SK-N-SH treated with all-trans-retinoic acid at 6 μM for 48 hours (cell line): ENCODE data around the gene COBLL1.

Experiments
- ATAC-seq: fragments of 200-7000 bp; cut with Tn5 transposase; 3 replicates; pipeline ENCODE4 v1.9.1; 2020; ENCODE audit warnings: mild to moderate bottlenecking, moderate library complexity
- ARNTL ChIP-seq: fragments of 450-650 bp; formaldehyde crosslinking; IDR thresholded peaks from 2 replicates; pipeline ENCODE4 v1.5.0; 2020; ENCODE audit warnings: low read depth, mild to moderate bottlenecking, moderate library complexity, borderline replicate concordance
- BACH2 ChIP-seq: fragments of 250-450 bp; sonication (Bioruptor Pico); IDR thresholded peaks from 2 replicates; pipeline ENCODE4 v1.9.0; 2021; ENCODE audit warnings: mild to moderate bottlenecking, borderline replicate concordance
- CSDC2 ChIP-seq: fragments of 250-450 bp; sonication (Bioruptor Pico); IDR thresholded peaks from 2 replicates; pipeline ENCODE4 v1.5.0; 2020; ENCODE audit warnings: mild to moderate bottlenecking, moderate library complexity
- ESRRG ChIP-seq: fragments of 250-450 bp; sonication (Bioruptor Pico); IDR thresholded peaks from 2 replicates; pipeline ENCODE4 v1.6.1; 2021; ENCODE audit warnings: mild to moderate bottlenecking
- GLIS3 ChIP-seq: fragments of 250-450 bp; sonication (Bioruptor Pico); IDR thresholded peaks from 2 replicates; pipeline ENCODE4 v1.5.0; 2020; ENCODE audit warnings: mild to moderate bottlenecking, moderate library complexity
- ISL1 ChIP-seq: fragments of 250-450 bp; sonication (Bioruptor Pico); IDR thresholded peaks from 2 replicates; pipeline ENCODE4 v2.1.2; 2022; ENCODE audit warnings: mild to moderate bottlenecking, moderate library complexity
- OSR1 ChIP-seq: fragments of 250-450 bp; sonication (Bioruptor Pico); IDR thresholded peaks from 2 replicates; pipeline ENCODE4 v1.8.0; 2022; ENCODE audit warnings: moderate library complexity, mild to moderate bottlenecking, inconsistent platforms
- PPARA ChIP-seq: fragments of 250-450 bp; sonication (Bioruptor Pico); IDR thresholded peaks from 2 replicates; pipeline ENCODE4 v1.5.0; 2020; ENCODE audit warnings: mild to moderate bottlenecking, borderline replicate concordance
- SNAI2 ChIP-seq: fragments of 250-450 bp; sonication (Bioruptor Pico); IDR thresholded peaks from 2 replicates; pipeline ENCODE4 v1.5.0; 2020; ENCODE audit warnings: mild to moderate bottlenecking, moderate library complexity
- TCF4 ChIP-seq: fragments of 250-450 bp; sonication (Bioruptor Pico); IDR thresholded peaks from 2 replicates; pipeline ENCODE4 v1.8.0; 2021; ENCODE audit warnings: mild to moderate bottlenecking, moderate library complexity, borderline replicate concordance
- TOX ChIP-seq: fragments of 250-450 bp; sonication (Bioruptor Pico); IDR thresholded peaks from 2 replicates; pipeline ENCODE4 v1.8.0; 2021; ENCODE audit warnings: mild to moderate bottlenecking, moderate library complexity, borderline replicate concordance
- ZC3H10 ChIP-seq: fragments of 250-450 bp; sonication (Bioruptor Pico); IDR thresholded peaks from 2 replicates; pipeline ENCODE4 v1.5.1; 2021; ENCODE audit warnings: mild to moderate bottlenecking, moderate library complexity
- ZFP3 ChIP-seq: fragments of 250-450 bp; sonication (Bioruptor Pico); IDR thresholded peaks from 2 replicates; pipeline ENCODE4 v1.5.0; 2020; ENCODE audit warnings: mild to moderate bottlenecking, moderate library complexity
- ZFP30 ChIP-seq: fragments of 450-650 bp; formaldehyde crosslinking; IDR thresholded peaks from 2 replicates; pipeline ENCODE4 v1.5.0; 2022; ENCODE audit warnings: mild to moderate bottlenecking, moderate library complexity
- ZNF565 ChIP-seq: fragments of 450-650 bp; formaldehyde crosslinking; conservative IDR thresholded peaks from 2 replicates; pipeline ENCODE4 v1.5.0; 2020; ENCODE audit warnings: low read depth, mild to moderate bottlenecking, moderate library complexity
- ZNF70 ChIP-seq: fragments of 450-650 bp; formaldehyde crosslinking; IDR thresholded peaks from 2 replicates; pipeline ENCODE4 v1.5.0; 2020; ENCODE audit warnings: mild to moderate bottlenecking, moderate library complexity
- ZNF8 ChIP-seq: fragments of 450-650 bp; formaldehyde crosslinking; IDR thresholded peaks from 2 replicates; pipeline ENCODE4 v1.5.0; 2020; ENCODE audit warnings: mild to moderate bottlenecking, moderate library complexity
- TF ChIP-seq, protein P1 (sequence below): fragments of 250-450 bp; sonication (Bioruptor Pico); IDR thresholded peaks from 2 replicates; pipeline ENCODE4 v1.8.0; 2021; ENCODE audit warnings: low read depth, mild to moderate bottlenecking, moderate library complexity, borderline replicate concordance
- TF ChIP-seq, protein P2 (sequence below): fragments of 250-450 bp; sonication (Bioruptor Pico); IDR thresholded peaks from 2 replicates; pipeline ENCODE4 v1.5.0; 2020; ENCODE audit warnings: mild to moderate bottlenecking, moderate library complexity
- TF ChIP-seq, protein P3 (sequence below): fragments of 250-450 bp; sonication (Bioruptor Pico); IDR thresholded peaks from 2 replicates; pipeline ENCODE4 v1.5.1; 2020; ENCODE audit warnings: low read depth, mild to moderate bottlenecking, moderate library complexity
- TF ChIP-seq, protein P4 (sequence below): fragments of 250-450 bp; sonication (Bioruptor Pico); IDR thresholded peaks from 2 replicates; pipeline ENCODE4 v1.5.1; 2021; ENCODE audit warnings: mild to moderate bottlenecking, moderate library complexity
- TF ChIP-seq, protein P5 (sequence below): fragments of 250-450 bp; sonication (Bioruptor Pico); IDR thresholded peaks from 2 replicates; pipeline ENCODE4 v1.8.0; 2020; ENCODE audit warnings: mild to moderate bottlenecking, moderate library complexity, borderline replicate concordance

Gene COBLL1

GRCh38 chr2:164840458-164840929 lies 1.1 kb downstream of the COBLL1 start (continued):
- TF ChIP-seq, protein P1, sequence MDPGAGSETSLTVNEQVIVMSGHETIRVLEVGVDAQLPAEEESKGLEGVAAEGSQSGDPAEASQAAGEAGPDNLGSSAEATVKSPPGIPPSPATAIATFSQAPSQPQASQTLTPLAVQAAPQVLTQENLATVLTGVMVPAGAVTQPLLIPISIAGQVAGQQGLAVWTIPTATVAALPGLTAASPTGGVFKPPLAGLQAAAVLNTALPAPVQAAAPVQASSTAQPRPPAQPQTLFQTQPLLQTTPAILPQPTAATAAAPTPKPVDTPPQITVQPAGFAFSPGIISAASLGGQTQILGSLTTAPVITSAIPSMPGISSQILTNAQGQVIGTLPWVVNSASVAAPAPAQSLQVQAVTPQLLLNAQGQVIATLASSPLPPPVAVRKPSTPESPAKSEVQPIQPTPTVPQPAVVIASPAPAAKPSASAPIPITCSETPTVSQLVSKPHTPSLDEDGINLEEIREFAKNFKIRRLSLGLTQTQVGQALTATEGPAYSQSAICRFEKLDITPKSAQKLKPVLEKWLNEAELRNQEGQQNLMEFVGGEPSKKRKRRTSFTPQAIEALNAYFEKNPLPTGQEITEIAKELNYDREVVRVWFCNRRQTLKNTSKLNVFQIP (CRISPR knock-in tag): no peak

- no peak for ATAC-seq
- TF ChIP-seq, protein P2, sequence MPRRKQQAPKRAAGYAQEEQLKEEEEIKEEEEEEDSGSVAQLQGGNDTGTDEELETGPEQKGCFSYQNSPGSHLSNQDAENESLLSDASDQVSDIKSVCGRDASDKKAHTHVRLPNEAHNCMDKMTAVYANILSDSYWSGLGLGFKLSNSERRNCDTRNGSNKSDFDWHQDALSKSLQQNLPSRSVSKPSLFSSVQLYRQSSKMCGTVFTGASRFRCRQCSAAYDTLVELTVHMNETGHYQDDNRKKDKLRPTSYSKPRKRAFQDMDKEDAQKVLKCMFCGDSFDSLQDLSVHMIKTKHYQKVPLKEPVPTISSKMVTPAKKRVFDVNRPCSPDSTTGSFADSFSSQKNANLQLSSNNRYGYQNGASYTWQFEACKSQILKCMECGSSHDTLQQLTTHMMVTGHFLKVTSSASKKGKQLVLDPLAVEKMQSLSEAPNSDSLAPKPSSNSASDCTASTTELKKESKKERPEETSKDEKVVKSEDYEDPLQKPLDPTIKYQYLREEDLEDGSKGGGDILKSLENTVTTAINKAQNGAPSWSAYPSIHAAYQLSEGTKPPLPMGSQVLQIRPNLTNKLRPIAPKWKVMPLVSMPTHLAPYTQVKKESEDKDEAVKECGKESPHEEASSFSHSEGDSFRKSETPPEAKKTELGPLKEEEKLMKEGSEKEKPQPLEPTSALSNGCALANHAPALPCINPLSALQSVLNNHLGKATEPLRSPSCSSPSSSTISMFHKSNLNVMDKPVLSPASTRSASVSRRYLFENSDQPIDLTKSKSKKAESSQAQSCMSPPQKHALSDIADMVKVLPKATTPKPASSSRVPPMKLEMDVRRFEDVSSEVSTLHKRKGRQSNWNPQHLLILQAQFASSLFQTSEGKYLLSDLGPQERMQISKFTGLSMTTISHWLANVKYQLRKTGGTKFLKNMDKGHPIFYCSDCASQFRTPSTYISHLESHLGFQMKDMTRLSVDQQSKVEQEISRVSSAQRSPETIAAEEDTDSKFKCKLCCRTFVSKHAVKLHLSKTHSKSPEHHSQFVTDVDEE (CRISPR knock-in tag): no peak
- TF ChIP-seq ISL1 (no peak), ARNTL (CRISPR knock-in tag) (no peak), GLIS3 (CRISPR knock-in tag) (no peak), ZFP30 (CRISPR knock-in tag) (no peak), CSDC2 (CRISPR knock-in tag) (no peak), ZNF70 (CRISPR knock-in tag) (no peak), ZFP3 (no peak), SNAI2 (CRISPR knock-in tag) (no peak), PPARA (CRISPR knock-in tag) (no peak), TOX (CRISPR knock-in tag) (no peak), ZC3H10 (CRISPR knock-in tag) (no peak), ZNF565 (no peak), ZNF8 (CRISPR knock-in tag) (no peak), ESRRG (CRISPR knock-in tag) (no peak), OSR1 (CRISPR knock-in tag) (no peak)
- TF ChIP-seq, protein P1 (CRISPR knock-in tag): no peak
- TF ChIP-seq, protein P3, sequence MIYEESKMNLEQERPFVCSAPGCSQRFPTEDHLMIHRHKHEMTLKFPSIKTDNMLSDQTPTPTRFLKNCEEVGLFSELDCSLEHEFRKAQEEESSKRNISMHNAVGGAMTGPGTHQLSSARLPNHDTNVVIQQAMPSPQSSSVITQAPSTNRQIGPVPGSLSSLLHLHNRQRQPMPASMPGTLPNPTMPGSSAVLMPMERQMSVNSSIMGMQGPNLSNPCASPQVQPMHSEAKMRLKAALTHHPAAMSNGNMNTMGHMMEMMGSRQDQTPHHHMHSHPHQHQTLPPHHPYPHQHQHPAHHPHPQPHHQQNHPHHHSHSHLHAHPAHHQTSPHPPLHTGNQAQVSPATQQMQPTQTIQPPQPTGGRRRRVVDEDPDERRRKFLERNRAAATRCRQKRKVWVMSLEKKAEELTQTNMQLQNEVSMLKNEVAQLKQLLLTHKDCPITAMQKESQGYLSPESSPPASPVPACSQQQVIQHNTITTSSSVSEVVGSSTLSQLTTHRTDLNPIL (CRISPR knock-in tag): no peak
- TF ChIP-seq, protein P4, sequence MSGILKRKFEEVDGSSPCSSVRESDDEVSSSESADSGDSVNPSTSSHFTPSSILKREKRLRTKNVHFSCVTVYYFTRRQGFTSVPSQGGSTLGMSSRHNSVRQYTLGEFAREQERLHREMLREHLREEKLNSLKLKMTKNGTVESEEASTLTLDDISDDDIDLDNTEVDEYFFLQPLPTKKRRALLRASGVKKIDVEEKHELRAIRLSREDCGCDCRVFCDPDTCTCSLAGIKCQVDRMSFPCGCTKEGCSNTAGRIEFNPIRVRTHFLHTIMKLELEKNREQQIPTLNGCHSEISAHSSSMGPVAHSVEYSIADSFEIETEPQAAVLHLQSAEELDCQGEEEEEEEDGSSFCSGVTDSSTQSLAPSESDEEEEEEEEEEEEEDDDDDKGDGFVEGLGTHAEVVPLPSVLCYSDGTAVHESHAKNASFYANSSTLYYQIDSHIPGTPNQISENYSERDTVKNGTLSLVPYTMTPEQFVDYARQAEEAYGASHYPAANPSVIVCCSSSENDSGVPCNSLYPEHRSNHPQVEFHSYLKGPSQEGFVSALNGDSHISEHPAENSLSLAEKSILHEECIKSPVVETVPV: no peak
- TF ChIP-seq, protein P5, sequence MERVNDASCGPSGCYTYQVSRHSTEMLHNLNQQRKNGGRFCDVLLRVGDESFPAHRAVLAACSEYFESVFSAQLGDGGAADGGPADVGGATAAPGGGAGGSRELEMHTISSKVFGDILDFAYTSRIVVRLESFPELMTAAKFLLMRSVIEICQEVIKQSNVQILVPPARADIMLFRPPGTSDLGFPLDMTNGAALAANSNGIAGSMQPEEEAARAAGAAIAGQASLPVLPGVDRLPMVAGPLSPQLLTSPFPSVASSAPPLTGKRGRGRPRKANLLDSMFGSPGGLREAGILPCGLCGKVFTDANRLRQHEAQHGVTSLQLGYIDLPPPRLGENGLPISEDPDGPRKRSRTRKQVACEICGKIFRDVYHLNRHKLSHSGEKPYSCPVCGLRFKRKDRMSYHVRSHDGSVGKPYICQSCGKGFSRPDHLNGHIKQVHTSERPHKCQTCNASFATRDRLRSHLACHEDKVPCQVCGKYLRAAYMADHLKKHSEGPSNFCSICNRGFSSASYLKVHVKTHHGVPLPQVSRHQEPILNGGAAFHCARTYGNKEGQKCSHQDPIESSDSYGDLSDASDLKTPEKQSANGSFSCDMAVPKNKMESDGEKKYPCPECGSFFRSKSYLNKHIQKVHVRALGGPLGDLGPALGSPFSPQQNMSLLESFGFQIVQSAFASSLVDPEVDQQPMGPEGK (CRISPR knock-in tag): no peak
These were observed 1.6 kb downstream of the COBLL1 start for GRCh38 chr2:164839914-164840457.

DNA sequence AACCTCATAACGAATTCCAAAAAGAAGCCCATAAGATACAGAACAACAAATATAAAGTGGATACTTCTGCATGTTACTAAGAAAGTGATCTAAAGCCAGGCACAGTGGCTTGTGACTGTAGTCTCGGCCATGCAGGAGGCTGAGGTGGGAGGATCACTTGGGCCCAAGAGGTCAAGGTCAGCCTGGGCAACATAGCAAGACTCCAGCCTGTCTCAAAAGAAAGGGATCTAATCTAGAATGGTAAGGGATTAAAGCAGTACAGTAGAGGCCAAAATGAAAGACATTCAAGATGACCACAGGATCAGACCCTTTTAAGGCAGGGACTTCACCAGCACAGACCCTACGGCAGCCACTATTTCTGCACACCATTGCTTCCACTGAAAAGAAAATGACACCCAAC lies 3.8 kb downstream of the COBLL1 start:
- ATAC-seq: no peak
- no peak for TF ChIP-seq ISL1
- no peak for TF ChIP-seq ZC3H10 (CRISPR knock-in tag)
- no peak for TF ChIP-seq ZFP3
- TF ChIP-seq, protein P2 (CRISPR knock-in tag): no peak
- TF ChIP-seq PPARA (CRISPR knock-in tag): no peak
- no peak for TF ChIP-seq TOX (CRISPR knock-in tag)
- no peak for TF ChIP-seq ZNF8 (CRISPR knock-in tag)
- TF ChIP-seq SNAI2 (CRISPR knock-in tag): no peak
- TF ChIP-seq TCF4 (CRISPR knock-in tag): no peak
- TF ChIP-seq, protein P5 (CRISPR knock-in tag): no peak
- no peak for TF ChIP-seq BACH2 (CRISPR knock-in tag)
